H1 (cell line): ENCODE measurements around the gene XPOT. TPM values are rescaled to one million over a fixed set of nuclear protein-coding genes. Genes with fewer than 3 reads are reported as not detected.

Experiments
- BRCA1 ChIP-seq: IDR thresholded peaks from 2 replicates; pipeline ENCODE4 v1.6.1; 2012; ENCODE audit warnings: low read depth, low read length, improper control_type of control experiment
- RBBP5 ChIP-seq: IDR thresholded peaks from 2 replicates; pipeline ENCODE4 v1.7.1; 2012; ENCODE audit warnings: low read depth, mild to moderate bottlenecking, inconsistent platforms, low read length, moderate library complexity, borderline replicate concordance
- SRF ChIP-seq: IDR thresholded peaks from 2 replicates; pipeline ENCODE4 v1.6.1; 2011; ENCODE audit warnings: mild to moderate bottlenecking, low read depth, low read length, moderate library complexity
- polyA plus RNA-seq, 7 experiments: library from polyadenylated mRNA; depleted of rRNA in 3 of 7; stranded (reverse) in 5 of 7; unstranded in 2 of 7; fragments of >200 nt in 5 of 7; fragments of 200-250 nt in 2 of 7; gene quantifications; 1 replicate in 5 of 7; 2 replicates in 1 of 7; 4 replicates in 1 of 7; pipeline versions ENCODE4 v1.2.1 to v1.2.3, GENCODE V29; 2011 to 2013; ENCODE audit warnings: missing spikeins in 2 of 7, mixed read lengths in 2 of 7
- total RNA-seq: library from RNA; stranded (reverse); fragmentation: NEBNext Ultra II Directional; extraction: Animal tissue kit (Norgen Biotek cat#: 25700); gene quantifications from 2 replicates; pipeline ENCODE4 v1.2.1, GENCODE V29; 2021
- TF ChIP-seq, protein P1 (sequence below): fragments of 300-600 bp; sonication (generic); IDR thresholded peaks from 2 replicates; pipeline ENCODE4 v1.7.1; 2012; ENCODE audit warnings: low read length, moderate library complexity, mild to moderate bottlenecking, inconsistent platforms; ENCODE audit not compliant: insufficient replicate concordance

The XPOT gene
- total and polyA plus RNA-seq, 2 of the 8 experiments (the other 6 are each of a cell fraction or from before 2014, with no cell fraction given) = 38.8 to 176 TPM

DNA sequence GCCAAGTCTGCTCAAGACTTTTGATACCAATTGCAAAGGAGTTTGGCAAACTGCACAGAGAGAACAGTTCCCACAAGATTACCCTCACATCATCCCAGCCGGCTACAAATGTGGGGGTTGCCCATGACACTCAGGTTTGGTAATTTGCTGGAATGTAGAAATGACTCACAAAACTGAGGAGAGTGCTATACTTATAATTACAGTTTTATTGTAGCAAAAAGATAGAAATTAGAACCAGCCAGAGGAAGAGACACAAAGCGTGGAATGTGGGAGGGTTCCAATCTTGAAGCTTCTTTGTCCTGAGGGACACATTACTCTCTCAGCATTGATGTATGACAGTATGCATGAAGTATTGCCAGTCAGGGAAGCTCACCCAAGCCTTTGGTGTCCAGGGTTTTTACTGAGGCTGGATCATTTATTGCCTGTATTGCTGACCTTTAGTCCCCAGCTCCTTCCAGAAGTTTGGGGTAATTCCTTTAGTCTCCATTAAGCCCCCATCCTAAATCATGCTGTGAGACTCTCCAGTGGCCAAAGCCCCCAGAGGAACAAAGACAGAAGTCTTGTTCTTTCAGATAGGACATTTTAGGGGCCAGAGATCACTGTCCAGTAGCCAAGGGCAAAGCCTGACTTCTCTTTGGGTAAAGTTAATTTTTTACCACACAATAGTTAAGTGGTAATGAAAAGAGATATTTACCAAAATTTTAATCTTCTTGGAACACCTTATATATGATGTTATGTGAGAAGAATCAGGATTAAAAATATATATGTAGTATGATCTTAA is 57.6 kb downstream of the XPOT start (continued):
- TF ChIP-seq, protein P1, sequence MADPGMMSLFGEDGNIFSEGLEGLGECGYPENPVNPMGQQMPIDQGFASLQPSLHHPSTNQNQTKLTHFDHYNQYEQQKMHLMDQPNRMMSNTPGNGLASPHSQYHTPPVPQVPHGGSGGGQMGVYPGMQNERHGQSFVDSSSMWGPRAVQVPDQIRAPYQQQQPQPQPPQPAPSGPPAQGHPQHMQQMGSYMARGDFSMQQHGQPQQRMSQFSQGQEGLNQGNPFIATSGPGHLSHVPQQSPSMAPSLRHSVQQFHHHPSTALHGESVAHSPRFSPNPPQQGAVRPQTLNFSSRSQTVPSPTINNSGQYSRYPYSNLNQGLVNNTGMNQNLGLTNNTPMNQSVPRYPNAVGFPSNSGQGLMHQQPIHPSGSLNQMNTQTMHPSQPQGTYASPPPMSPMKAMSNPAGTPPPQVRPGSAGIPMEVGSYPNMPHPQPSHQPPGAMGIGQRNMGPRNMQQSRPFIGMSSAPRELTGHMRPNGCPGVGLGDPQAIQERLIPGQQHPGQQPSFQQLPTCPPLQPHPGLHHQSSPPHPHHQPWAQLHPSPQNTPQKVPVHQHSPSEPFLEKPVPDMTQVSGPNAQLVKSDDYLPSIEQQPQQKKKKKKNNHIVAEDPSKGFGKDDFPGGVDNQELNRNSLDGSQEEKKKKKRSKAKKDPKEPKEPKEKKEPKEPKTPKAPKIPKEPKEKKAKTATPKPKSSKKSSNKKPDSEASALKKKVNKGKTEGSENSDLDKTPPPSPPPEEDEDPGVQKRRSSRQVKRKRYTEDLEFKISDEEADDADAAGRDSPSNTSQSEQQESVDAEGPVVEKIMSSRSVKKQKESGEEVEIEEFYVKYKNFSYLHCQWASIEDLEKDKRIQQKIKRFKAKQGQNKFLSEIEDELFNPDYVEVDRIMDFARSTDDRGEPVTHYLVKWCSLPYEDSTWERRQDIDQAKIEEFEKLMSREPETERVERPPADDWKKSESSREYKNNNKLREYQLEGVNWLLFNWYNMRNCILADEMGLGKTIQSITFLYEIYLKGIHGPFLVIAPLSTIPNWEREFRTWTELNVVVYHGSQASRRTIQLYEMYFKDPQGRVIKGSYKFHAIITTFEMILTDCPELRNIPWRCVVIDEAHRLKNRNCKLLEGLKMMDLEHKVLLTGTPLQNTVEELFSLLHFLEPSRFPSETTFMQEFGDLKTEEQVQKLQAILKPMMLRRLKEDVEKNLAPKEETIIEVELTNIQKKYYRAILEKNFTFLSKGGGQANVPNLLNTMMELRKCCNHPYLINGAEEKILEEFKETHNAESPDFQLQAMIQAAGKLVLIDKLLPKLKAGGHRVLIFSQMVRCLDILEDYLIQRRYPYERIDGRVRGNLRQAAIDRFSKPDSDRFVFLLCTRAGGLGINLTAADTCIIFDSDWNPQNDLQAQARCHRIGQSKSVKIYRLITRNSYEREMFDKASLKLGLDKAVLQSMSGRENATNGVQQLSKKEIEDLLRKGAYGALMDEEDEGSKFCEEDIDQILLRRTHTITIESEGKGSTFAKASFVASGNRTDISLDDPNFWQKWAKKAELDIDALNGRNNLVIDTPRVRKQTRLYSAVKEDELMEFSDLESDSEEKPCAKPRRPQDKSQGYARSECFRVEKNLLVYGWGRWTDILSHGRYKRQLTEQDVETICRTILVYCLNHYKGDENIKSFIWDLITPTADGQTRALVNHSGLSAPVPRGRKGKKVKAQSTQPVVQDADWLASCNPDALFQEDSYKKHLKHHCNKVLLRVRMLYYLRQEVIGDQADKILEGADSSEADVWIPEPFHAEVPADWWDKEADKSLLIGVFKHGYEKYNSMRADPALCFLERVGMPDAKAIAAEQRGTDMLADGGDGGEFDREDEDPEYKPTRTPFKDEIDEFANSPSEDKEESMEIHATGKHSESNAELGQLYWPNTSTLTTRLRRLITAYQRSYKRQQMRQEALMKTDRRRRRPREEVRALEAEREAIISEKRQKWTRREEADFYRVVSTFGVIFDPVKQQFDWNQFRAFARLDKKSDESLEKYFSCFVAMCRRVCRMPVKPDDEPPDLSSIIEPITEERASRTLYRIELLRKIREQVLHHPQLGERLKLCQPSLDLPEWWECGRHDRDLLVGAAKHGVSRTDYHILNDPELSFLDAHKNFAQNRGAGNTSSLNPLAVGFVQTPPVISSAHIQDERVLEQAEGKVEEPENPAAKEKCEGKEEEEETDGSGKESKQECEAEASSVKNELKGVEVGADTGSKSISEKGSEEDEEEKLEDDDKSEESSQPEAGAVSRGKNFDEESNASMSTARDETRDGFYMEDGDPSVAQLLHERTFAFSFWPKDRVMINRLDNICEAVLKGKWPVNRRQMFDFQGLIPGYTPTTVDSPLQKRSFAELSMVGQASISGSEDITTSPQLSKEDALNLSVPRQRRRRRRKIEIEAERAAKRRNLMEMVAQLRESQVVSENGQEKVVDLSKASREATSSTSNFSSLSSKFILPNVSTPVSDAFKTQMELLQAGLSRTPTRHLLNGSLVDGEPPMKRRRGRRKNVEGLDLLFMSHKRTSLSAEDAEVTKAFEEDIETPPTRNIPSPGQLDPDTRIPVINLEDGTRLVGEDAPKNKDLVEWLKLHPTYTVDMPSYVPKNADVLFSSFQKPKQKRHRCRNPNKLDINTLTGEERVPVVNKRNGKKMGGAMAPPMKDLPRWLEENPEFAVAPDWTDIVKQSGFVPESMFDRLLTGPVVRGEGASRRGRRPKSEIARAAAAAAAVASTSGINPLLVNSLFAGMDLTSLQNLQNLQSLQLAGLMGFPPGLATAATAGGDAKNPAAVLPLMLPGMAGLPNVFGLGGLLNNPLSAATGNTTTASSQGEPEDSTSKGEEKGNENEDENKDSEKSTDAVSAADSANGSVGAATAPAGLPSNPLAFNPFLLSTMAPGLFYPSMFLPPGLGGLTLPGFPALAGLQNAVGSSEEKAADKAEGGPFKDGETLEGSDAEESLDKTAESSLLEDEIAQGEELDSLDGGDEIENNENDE = no peak
- TF ChIP-seq SRF (no peak), RBBP5 (no peak), BRCA1 (no peak)
